Parathyroid adenoma (tissue), 2 donors: Measurements from ENCODE around the gene IMMP2L.

Source experiments
- H2AFZ ChIP-seq: fragments of 300-600 bp; sonication (generic); one replicate; pipeline ENCODE4 v1.7.0; 2017; ENCODE audit warnings: antibody characterized with exemption, mild to moderate bottlenecking
- H3K27ac ChIP-seq: fragments of 300-600 bp; sonication (generic); one replicate; pipeline ENCODE4 v1.7.0; 2017
- H3K27me3 ChIP-seq: fragments of 300-600 bp; sonication (generic); one replicate; pipeline ENCODE4 v1.7.0; 2017; ENCODE audit warnings: low read length; ENCODE audit not compliant: control insufficient read depth, insufficient read depth
- H3K36me3 ChIP-seq: fragments of 300-600 bp; sonication (generic); one replicate; pipeline ENCODE4 v1.7.0; 2017; ENCODE audit warnings: low read length; ENCODE audit not compliant: control insufficient read depth, insufficient read depth
- H3K4me1 ChIP-seq: fragments of 300-600 bp; sonication (generic); one replicate; pipeline ENCODE4 v1.7.0; 2017; ENCODE audit warnings: control low read depth
- H3K4me2 ChIP-seq: fragments of 300-600 bp; sonication (generic); one replicate; pipeline ENCODE4 v1.7.0; 2017; ENCODE audit warnings: low read length
- H3K4me3 ChIP-seq: fragments of 300-600 bp; sonication (generic); one replicate; pipeline ENCODE4 v1.7.0; 2017; ENCODE audit warnings: low read depth, low read length
- H3K79me2 ChIP-seq: fragments of 300-600 bp; sonication (generic); one replicate; pipeline ENCODE4 v1.7.0; 2017; ENCODE audit warnings: control low read depth
- H3K9ac ChIP-seq: fragments of 300-600 bp; sonication (generic); one replicate; pipeline ENCODE4 v1.7.0; 2017; ENCODE audit warnings: mild to moderate bottlenecking
- H3K9me3 ChIP-seq: fragments of 300-600 bp; sonication (generic); one replicate; pipeline ENCODE4 v1.7.0; 2017; ENCODE audit warnings: low read length; ENCODE audit not compliant: control insufficient read depth
- CTCF ChIP-seq: fragments of 300-600 bp; sonication (generic); IDR thresholded peaks from one replicate; pipeline ENCODE4 v1.7.0; 2017; ENCODE audit warnings: antibody characterized with exemption, mild to moderate bottlenecking
- donor health status: primary hyperparathyroidism.

Gene IMMP2L

DNA sequence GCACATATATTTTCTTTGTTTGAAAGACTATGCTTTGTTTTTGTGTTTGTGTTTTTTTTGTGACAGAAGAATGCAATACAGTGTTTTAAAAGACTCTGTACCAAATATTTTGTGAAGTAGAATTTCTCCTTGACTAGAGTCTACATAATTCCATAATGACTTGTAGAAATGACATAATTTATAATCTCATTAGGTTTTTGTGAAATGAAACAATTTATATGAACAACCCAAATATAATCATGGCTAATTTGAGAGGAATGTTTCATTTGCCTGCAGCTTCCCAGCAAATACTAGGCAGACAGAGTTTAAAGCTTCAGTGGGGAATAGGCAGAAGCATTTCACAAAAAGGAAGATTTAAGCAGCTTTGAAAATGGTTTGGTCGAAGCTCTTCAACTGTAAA, 686.9 kb downstream of the IMMP2L start:
- TF ChIP-seq CTCF: no peak
- no peaks in the 10 kb centered on the region for H3K79me2 ChIP-seq
- H3K4me1 ChIP-seq: no peaks in the 10 kb centered on the region

GRCh38 chr7:110871856-110872255, 690.4 kb downstream of the IMMP2L start:
- Histone ChIP-seq H3K9ac (no peak overlapping the region), H3K27me3 (no peaks in the 10 kb centered on the region), H3K79me2 (no peaks in the 10 kb centered on the region), H3K4me1 (no peaks in the 10 kb centered on the region), H3K9me3 (no peaks in the 10 kb centered on the region), H3K27ac (no peak overlapping the region), H2AFZ (no peak overlapping the region), H3K36me3 (no peaks in the 10 kb centered on the region), H3K4me3 (no peak overlapping the region), H3K4me2 (no peak overlapping the region)
- no peak for TF ChIP-seq CTCF

More for the DNA sequence above, 686.9 kb downstream of the IMMP2L start:
- Histone ChIP-seq H3K27me3 (no peaks in the 10 kb centered on the region), H3K9ac (no peak overlapping the region), H3K36me3 (no peaks in the 10 kb centered on the region), H2AFZ (no peak overlapping the region), H3K9me3 (no peaks in the 10 kb centered on the region), H3K4me3 (no peak overlapping the region), H3K27ac (no peak overlapping the region), H3K4me2 (no peak overlapping the region)

DNA sequence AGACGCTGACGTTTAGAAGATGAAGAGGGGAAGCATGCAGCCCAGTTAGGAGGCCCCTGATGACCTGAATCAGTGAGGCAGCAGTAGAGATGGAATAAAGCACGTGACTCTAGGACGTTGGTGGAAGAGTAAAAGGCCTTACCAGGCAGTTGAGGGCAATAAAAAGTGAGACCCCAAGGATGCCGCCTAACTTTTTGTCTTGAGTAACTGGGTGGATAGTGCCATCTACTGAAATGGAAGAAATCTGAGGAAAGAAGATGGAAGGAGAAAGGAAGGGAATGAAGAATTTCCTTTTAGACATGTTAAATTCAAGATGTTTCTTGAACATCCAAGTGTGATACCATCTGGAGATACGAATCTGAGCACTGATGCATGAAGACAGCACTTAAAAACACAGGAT, 691.4 kb downstream of the IMMP2L start:
- Histone ChIP-seq H3K27ac (no peak overlapping the region), H3K36me3 (no peaks in the 10 kb centered on the region), H3K4me2 (no peak overlapping the region), H3K9me3 (no peaks in the 10 kb centered on the region), H2AFZ (no peak overlapping the region), H3K27me3 (no peaks in the 10 kb centered on the region), H3K79me2 (no peaks in the 10 kb centered on the region), H3K4me1 (no peaks in the 10 kb centered on the region), H3K9ac (no peak overlapping the region), H3K4me3 (no peak overlapping the region)
- TF ChIP-seq CTCF: no peak

- TF ChIP-seq CTCF: no peak
- Histone ChIP-seq H3K79me2 (no peaks in the 10 kb centered on the region), H3K36me3 (no peaks in the 10 kb centered on the region), H3K9me3 (no peaks in the 10 kb centered on the region), H3K4me1 (no peaks in the 10 kb centered on the region), H3K4me2 (no peak overlapping the region), H2AFZ (no peak overlapping the region), H3K27me3 (no peaks in the 10 kb centered on the region), H3K4me3 (no peak overlapping the region), H3K9ac (no peak overlapping the region), H3K27ac (no peak overlapping the region)
Measured at GRCh38 chr7:110868458-110868857, 693.8 kb downstream of the IMMP2L start.

DNA sequence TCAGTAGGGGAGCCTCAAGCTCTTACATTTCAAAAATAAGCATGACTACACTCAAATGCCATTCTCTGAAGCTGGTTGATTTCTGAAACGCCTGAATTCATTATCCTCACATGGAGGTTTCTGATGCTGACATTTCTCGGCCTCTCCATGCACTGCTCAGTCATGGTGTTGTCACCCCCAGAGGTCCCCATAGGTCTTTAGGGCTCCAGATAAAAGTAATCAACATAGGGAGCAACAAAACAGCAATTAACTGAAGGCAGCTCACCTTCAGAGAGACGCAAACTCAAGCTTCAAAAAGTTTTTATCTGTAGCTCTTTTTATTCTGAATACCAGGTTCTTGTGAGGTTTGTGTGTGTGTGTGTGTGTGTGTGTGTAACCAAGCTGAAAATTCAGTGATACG, 694.5 kb downstream of the IMMP2L start:
- no peak overlapping the region for H3K27ac ChIP-seq
- H3K79me2 ChIP-seq: no peaks in the 10 kb centered on the region
- no peaks in the 10 kb centered on the region for H3K9me3 ChIP-seq
- H2AFZ ChIP-seq: no peak overlapping the region
- H3K36me3 ChIP-seq: no peaks in the 10 kb centered on the region
- H3K9ac ChIP-seq: no peak overlapping the region
- H3K4me1 ChIP-seq: no peaks in the 10 kb centered on the region
- H3K4me2 ChIP-seq: no peak overlapping the region
- H3K27me3 ChIP-seq: no peaks in the 10 kb centered on the region
- TF ChIP-seq CTCF: no peak
- H3K4me3 ChIP-seq: no peak overlapping the region
